Kidney epithelial cell (primary cell): ENCODE measurements around the gene GPR17. TPM values are rescaled to one million over a fixed set of nuclear protein-coding genes. Genes with fewer than 3 reads are reported as not detected.

Experiments
- DNase-seq: peaks from one replicate; pipeline ENCODE4 v3.0.0-alpha.2; 2010; ENCODE audit warnings: low read depth
- H3K27me3 ChIP-seq: 2 replicates; pipeline ENCODE4 v1.6.0; 2011; ENCODE audit warnings: low read length; ENCODE audit not compliant: control insufficient read depth, insufficient read depth
- H3K36me3 ChIP-seq: 2 replicates; pipeline ENCODE4 v1.5.1; 2011; ENCODE audit warnings: low read length; ENCODE audit not compliant: control insufficient read depth, insufficient read depth
- H3K4me3 ChIP-seq: 2 replicates; pipeline ENCODE4 v1.5.1; 2011; ENCODE audit warnings: low read depth, mild to moderate bottlenecking, control low read depth, low read length
- CTCF ChIP-seq: IDR thresholded peaks from 2 replicates; pipeline ENCODE4 v1.5.1; 2011; ENCODE audit warnings: mild to moderate bottlenecking, moderate library complexity, low read length, control low read depth, inconsistent platforms; ENCODE audit not compliant: insufficient read depth, poor library complexity, severe bottlenecking
- total RNA-seq: library from RNA; depleted of rRNA; stranded (reverse); fragments of >200 nt; gene quantifications from 2 replicates; pipeline ENCODE4 v1.2.3, GENCODE V29; 2015

GPR17 gene
- total RNA-seq, 1 donor from 2014 or later: not detected

DNA sequence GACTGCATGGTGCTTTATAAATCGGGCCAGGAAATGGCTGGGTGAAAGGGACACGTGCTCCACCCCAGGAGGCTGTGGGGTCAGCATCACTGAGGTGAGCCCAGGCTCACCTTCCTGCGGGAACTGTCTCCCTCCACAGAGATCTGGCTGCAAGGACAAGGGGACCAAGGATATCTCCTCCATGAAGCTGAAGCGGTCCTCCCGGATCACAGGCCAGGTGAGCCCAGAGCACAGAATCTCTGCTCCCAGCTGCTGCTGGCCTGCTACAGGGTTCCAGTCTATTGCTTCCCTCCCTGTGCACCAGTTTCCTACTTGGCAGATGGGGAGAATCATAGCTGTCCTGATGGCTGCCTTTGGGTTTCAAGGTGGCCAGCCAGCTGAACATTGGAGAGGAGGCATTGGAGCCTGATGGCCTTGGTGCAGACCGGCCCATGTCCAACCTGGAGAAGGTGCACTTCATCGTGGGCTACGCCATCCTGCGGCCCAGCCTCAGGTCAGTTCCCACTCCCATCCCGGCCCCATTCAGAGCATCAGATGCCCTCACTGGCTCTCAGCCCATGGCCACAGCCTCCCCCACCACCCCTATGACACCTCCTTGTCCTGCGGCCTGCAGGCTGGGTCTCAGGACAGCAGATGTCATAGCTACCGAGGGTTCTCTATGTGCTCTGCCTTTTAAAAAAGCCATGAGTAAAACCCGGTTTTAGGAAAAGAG, 33.7 kb upstream of the GPR17 start:
- DNase-seq: no peak
- TF ChIP-seq CTCF: no peak
- Histone ChIP-seq H3K4me3 (no peak overlapping the region), H3K36me3 (no peaks in the 10 kb centered on the region), H3K27me3 (peaks cover 2% of the 10 kb centered on the region)

- no peak for DNase-seq
- Histone ChIP-seq H3K4me3 (no peak overlapping the region), H3K27me3 (peaks cover 2% of the 10 kb centered on the region), H3K36me3 (no peaks in the 10 kb centered on the region)
- TF ChIP-seq CTCF: no peak
Measured at GRCh38 chr2:127614246-127614645, 31.7 kb upstream of the GPR17 start.

- DNase-seq: no peak
- H3K27me3 ChIP-seq: peaks cover 2% of the 10 kb centered on the region
- TF ChIP-seq CTCF: no peak
- H3K36me3 ChIP-seq: no peaks in the 10 kb centered on the region
- no peak overlapping the region for H3K4me3 ChIP-seq
Measured at GRCh38 chr2:127614731-127615130, 31.2 kb upstream of the GPR17 start.

DNA sequence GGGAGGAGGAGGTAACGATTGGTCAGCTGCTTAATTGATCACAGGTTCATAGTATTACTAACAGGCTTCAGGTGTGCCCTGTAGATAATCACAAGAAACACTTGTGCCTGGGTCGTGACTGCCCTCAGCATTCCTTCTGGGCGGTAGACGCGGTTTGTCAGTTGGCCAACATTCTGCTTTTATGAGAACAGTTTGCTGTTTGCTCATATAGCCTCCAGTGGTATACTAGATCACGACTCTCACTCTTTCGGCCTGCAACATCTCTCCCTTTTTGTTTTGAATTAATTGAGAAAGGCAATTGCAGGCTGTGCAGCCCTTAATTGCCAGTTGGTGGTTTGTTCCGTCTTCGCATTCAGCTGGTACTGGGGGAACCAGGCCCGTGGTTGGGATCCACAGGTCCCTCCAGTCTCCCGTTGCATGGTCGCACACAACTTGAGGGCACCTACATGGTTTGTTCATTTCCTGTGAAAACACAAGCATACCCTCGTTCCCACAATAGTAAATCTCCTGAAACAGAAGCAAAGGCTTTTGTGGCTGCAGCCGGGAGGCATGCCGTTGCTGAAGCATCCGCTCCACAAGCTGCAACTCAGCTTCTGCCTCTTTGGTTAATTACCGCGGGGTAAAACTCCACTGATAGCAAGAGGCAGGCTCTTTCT, 30.3 kb upstream of the GPR17 start:
- no peak for DNase-seq
- TF ChIP-seq CTCF: no peak
- no peak overlapping the region for H3K4me3 ChIP-seq
- H3K27me3 ChIP-seq: peaks cover 2% of the 10 kb centered on the region
- H3K36me3 ChIP-seq: no peaks in the 10 kb centered on the region

DNA sequence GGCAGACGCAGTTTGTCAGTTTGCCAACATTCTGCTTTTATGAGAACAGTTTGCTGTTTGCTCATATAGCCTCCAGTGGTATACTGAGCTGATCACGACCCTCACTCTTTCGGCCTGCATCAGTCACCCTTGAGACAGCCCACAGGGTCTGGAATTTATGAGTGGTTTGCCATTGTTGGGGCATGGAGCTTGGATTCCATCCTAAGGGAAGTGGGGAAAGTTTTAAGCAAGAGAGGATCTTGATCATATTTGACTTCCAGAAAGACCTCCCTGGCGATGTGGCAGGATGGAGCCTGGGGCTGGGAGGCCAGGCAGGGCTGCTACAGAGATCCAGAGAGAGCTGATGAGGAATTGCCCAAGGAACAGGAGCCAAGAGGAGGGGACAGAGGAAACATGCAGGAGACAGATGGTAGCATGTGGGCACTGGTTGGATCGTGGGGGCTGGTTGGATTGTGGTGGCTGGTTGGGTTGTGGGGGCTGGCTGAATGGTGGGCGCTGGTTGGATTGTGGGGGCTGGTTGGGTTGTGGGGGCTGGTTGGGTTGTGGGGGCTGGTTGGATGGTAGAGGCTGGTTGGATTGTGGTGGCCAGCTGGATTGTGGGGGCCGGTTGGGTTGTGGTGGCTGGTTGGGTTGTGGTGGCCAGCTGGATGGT, 27.3 kb upstream of the GPR17 start:
- H3K36me3 ChIP-seq: no peaks in the 10 kb centered on the region
- no peak for TF ChIP-seq CTCF
- DNase-seq: no peak
- H3K27me3 ChIP-seq: peaks cover 2% of the 10 kb centered on the region
- H3K4me3 ChIP-seq: no peak overlapping the region
